ENCODE data around the gene TMEM108. TPM values are rescaled to one million over a fixed set of nuclear protein-coding genes. Genes with fewer than 3 reads are reported as not detected.

TMEM108 gene
- polyA plus RNA-seq, 10 donors: 12.1 to 28.9 (median 16.7) TPM

- DNase-seq: no peak
Observed at GRCh38 chr3:133050891-133051290, 12.7 kb downstream of the TMEM108 start.

GRCh38 chr3:133053532-133053931 lies 15.3 kb downstream of the TMEM108 start:
- no peak for DNase-seq

GRCh38 chr3:133054586-133054985 lies 16.4 kb downstream of the TMEM108 start:
- peak in 1 of 3 donors; percentile 11 for DNase-seq

GRCh38 chr3:133055339-133055738 lies 17.1 kb downstream of the TMEM108 start:
- DNase-seq: peak in 1 of 3 donors; percentile 18

- no peak for DNase-seq
Observed at GRCh38 chr3:133058243-133058642, 20.1 kb downstream of the TMEM108 start.

GRCh38 chr3:133058831-133059230 lies 20.6 kb downstream of the TMEM108 start:
- DNase-seq: no peak

GRCh38 chr3:133065193-133065961 lies 27.2 kb downstream of the TMEM108 start:
- no peak for DNase-seq

- no peak for DNase-seq
Observed at GRCh38 chr3:133066026-133066425, 27.8 kb downstream of the TMEM108 start.

- DNase-seq: no peak
Observed at GRCh38 chr3:133069556-133070286, 31.5 kb downstream of the TMEM108 start.

- no peak for DNase-seq
Observed at GRCh38 chr3:133074977-133075376, 36.8 kb downstream of the TMEM108 start.

GRCh38 chr3:133077688-133078087 lies 39.5 kb downstream of the TMEM108 start:
- no peak for DNase-seq

- DNase-seq: no peak
Observed at GRCh38 chr3:133079621-133080020, 41.4 kb downstream of the TMEM108 start.

GRCh38 chr3:133081016-133081415 lies 42.8 kb downstream of the TMEM108 start:
- DNase-seq: no peak

- DNase-seq: no peak
Observed at GRCh38 chr3:133083395-133083794, 45.2 kb downstream of the TMEM108 start.

- DNase-seq: no peak
Observed at GRCh38 chr3:133089906-133090485, 51.8 kb downstream of the TMEM108 start.

GRCh38 chr3:133092681-133093080 lies 54.5 kb downstream of the TMEM108 start:
- DNase-seq: no peak

- peak in 2 of 3 donors; percentile 20 to 53 for DNase-seq
Observed at GRCh38 chr3:133093366-133093765, 55.2 kb downstream of the TMEM108 start.

- DNase-seq: peak in 2 of 3 donors; percentile 29 to 33
Observed at GRCh38 chr3:133096900-133097613, 58.9 kb downstream of the TMEM108 start.

GRCh38 chr3:133103706-133104105 lies 65.5 kb downstream of the TMEM108 start:
- DNase-seq: no peak

- DNase-seq: no peak
Observed at GRCh38 chr3:133106169-133106568, 68.0 kb downstream of the TMEM108 start.

- no peak for DNase-seq
Observed at GRCh38 chr3:133112666-133113065, 74.5 kb downstream of the TMEM108 start.

- DNase-seq: no peak
Observed at GRCh38 chr3:133113526-133113925, 75.3 kb downstream of the TMEM108 start.

Measured in muscle of back (tissue), 11 donors.